ENCODE results near the gene SVBP.
"Not testable (repeated sequence)": the region's sequence is repeated elsewhere in the genome, so short reads cannot be mapped to it uniquely, and the experiment has no call there.

The SVBP gene

GRCh38 chr1:42841440-42842147, 24.4 kb upstream of the SVBP start:
- DNase-seq (ENCODE audit: low spot score) = no peak

DNA sequence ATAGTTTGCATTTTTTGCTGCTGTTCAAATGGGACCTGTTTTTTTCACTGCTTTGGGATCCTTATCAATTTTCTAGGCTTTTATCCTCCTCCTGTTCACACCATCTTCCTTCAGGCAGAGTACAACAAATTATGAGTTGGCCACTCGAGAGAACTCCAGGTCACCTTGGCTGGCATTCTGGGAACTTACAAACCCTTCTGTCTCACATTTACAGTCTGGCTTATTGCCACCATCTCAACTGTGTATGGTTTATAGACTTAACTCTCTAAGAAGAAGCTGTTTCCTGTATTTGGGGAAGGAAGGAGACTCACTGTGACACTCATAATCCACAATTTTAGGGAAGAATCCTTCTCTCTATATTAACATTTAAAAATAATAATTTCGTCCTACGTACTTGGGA, 23.8 kb upstream of the SVBP start:
- no peak for DNase-seq (ENCODE audit: low spot score)

- no peak for DNase-seq (ENCODE audit: low spot score)
These were observed 21.4 kb upstream of the SVBP start for GRCh38 chr1:42838482-42839190.

GRCh38 chr1:42837709-42838108, 20.5 kb upstream of the SVBP start:
- no peak for DNase-seq (ENCODE audit: low spot score)

DNA sequence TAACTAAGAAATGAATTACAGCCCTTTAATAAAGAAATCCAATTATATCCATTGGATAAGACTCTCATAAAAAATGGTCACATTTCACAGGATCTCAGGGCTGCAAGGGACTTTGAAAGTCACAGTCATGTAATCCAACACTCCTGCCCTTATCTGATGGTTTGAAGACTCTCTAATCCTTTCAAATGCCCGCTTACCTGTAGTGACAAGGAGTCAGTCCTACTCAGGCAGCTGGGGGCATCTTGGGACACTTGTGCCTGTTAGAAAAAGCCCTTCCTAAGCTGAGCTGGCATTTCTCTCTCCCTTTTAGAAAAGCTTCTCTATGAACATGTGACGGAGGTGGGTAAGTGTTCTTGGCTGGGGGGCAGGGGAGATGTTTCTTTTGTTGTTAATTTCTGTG, 18.2 kb upstream of the SVBP start:
- DNase-seq (ENCODE audit: low spot score) = no peak

- DNase-seq (ENCODE audit: low spot score) = no peak
These were observed 17.6 kb upstream of the SVBP start for GRCh38 chr1:42834803-42835202.

DNA sequence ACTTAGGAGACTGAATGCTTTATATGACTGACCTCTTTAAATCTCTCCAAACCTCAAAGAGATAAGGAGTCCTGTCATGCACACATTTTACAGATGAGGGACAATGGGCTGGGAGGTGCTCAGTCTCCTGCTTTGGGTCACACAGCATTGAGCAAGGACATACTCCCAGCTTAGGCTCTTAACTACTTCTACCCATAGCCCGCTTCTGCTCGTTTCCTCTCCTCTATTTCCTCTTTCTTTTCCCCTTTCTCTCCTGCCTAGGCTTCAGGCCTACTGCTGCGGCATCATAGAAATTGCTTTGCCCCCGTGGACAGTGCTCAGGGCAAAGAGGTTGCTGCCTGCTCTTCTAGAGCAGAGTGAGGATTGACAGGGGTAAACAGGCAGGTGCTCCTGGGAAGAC, 16.8 kb upstream of the SVBP start:
- no peak for DNase-seq (ENCODE audit: low spot score)

GRCh38 chr1:42832641-42833240, 15.5 kb upstream of the SVBP start:
- DNase-seq (ENCODE audit: low spot score) = no peak

GRCh38 chr1:42831273-42831672, 14.1 kb upstream of the SVBP start:
- DNase-seq (ENCODE audit: low spot score) = no peak

- DNase-seq (ENCODE audit: low spot score) = no peak
These were observed 13.4 kb upstream of the SVBP start for GRCh38 chr1:42830631-42831030.

- no peak for DNase-seq (ENCODE audit: low spot score)
These were observed 8.0 kb upstream of the SVBP start for GRCh38 chr1:42825036-42825851.

DNA sequence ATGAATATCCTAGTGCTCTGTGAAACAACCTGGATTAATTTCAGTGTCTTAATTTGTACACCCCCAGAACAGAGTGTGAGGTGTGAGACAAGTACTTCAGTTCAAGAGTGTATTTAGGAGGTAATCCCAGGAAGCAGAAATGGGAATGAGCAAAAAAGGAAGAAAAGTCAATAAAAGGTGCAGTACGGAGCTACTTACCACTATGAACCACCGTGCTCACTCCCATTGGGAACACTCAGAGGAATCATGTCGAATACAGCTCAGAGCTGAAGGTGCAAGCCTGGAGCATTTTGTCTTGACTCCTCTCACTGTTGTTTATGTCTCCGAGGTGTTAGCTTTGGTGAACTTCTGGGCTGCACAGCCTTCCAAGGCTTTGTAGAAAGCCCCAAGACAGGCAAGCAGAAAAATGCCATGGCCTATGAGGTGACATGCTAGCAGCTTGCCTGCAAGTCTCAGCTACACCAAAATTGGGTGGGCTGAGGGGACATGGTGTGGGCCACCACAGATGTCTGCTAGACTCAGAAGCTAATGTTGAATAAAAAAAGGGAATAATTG, 7.4 kb upstream of the SVBP start:
- DNase-seq (ENCODE audit: low spot score) = no peak

- no peak for DNase-seq (ENCODE audit: low spot score)
These were observed 5.7 kb upstream of the SVBP start for GRCh38 chr1:42822800-42823392.

DNA sequence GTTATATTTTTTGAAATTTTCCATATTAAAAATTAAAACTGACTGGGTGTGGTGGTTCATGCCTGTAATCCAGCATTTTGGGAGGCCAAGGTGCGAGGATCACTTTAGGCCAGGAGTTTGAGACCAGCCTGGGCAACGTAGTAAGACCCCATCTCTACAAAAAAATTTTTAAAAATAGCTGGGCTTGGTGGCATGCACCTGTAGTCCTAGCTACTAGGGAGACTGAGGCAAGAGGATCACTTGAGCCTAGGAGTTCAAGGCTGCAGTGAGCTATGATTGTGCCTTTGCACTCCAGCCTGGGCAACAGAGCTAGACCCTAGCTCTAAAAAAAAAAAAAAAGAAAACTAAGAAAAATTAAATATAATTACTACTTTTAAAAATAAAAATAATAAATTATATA, 4.5 kb upstream of the SVBP start:
- DNase-seq (ENCODE audit: low spot score) = no peak

DNA sequence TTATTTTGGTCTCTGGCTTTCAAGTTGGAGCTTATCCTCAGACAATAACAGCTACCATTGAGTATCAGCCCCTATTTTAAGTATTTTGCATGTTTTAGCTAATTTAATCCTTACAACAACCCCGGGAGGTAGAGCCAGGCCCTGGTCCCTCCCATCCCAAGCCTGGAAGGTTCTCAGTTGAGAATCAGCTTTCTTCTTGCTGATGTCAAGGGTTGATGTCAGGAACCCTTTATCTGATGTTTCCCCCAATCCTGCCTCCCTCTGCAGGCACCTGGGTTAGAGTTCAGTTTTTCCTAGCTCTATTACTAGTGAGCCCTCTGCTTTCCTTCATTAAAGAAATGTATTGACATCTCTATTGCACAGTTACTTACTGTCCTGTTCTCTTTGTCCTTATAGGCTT, 3.6 kb upstream of the SVBP start:
- DNase-seq (ENCODE audit: low spot score) = no peak

DNA sequence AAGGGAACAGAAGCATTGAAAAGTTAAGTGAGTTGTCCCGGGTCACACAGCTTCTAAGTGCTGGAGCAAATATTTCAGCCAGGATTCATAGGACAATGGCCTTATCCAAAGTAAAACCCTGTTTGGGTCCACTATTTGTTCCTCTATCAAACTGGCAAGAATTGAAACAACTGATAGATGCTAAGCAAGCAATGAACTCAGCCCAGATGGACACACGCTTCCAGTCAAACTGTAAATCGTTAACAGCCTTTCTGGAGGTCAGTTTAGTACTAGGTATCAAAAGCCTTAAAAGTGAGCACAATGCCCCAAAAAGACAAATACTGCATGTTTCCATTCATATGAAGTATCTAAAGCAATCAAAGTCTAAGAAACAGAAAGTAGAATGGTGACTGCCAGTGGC, 779 bp upstream of the SVBP start:
- no peak for DNase-seq (ENCODE audit: low spot score)

DNA sequence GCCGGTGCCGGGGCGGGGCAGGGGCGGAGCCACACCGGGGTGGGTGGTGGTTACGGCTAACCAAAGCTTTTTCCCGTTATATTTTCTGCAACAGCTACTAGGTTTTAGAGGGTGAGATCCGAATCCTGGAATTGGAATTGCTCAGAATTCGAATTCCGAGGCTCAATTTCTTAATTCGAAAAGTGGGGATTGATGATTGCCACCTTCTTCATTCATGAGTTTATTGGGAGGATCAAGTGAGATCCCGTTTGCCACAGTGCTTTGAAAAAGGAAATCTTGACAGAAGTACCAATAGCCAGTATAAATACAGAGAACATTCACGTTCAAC, 207 bp upstream of the SVBP start:
- DNase-seq (ENCODE audit: low spot score) = no peak

GRCh38 chr1:42815941-42816584, 1.1 kb downstream of the SVBP start:
- peak; percentile 10 for DNase-seq (ENCODE audit: low spot score)

- DNase-seq (ENCODE audit: low spot score) = not testable (repeated sequence)
These were observed 2.4 kb downstream of the SVBP start for GRCh38 chr1:42814815-42815214.

- no peak for DNase-seq (ENCODE audit: low spot score)
These were observed 10.0 kb downstream of the SVBP start for GRCh38 chr1:42807056-42807668.

DNA sequence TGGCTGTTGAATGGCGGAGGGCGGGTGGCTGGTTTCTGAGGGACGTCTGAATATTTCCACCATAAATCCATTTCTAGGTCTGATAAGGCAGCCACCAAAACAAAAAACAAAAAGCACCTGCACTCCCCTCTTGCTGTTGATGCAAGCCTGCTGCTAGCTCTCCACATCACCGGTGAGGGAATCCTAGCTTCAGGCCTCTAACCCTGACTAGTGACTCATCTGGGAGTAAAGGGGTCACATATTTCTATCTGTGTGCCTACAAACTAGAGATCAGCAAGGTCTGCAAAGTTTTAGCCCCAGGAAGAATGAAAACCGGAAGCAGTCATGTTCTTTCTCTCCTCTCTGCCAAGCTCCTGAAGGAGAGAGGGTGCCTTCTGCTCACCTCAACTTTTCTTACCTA, 10.6 kb downstream of the SVBP start:
- no peak for DNase-seq (ENCODE audit: low spot score)
